ENCODE measurements around the gene CEP89. TPM values are rescaled to one million over a fixed set of nuclear protein-coding genes. Genes with fewer than 3 reads are reported as not detected.

Gene CEP89
- total RNA-seq, 4 donors from 2014 or later, result 11.7 to 22.5 (median 17.5) TPM

- TF ChIP-seq CTCF (IDR thresholded peaks at IDR 0.05), result no peak
- TF ChIP-seq EP300 (IDR thresholded peaks at IDR 0.05), result no peak
- TF ChIP-seq POLR2A (IDR thresholded peaks at IDR 0.05), result no peak
- no peak for TF ChIP-seq POLR2AphosphoS5 (IDR thresholded peaks at IDR 0.05)
- Histone ChIP-seq H3K9me3 (no peaks in the 10 kb centered on the region), H3K4me1 (no peaks in the 10 kb centered on the region), H3K4me3 (no peak overlapping the region), H3K27me3 (no peaks in the 10 kb centered on the region), H3K27ac (no peak overlapping the region), H3K36me3 (peaks cover 52% of the 10 kb centered on the region)
- no peak for DNase-seq (ENCODE audit: low spot score in 2 of 2)
These were observed 62.5 kb downstream of the CEP89 start for GRCh38 chr19:32909257-32909656.

- Histone ChIP-seq H3K27ac (no peak overlapping the region), H3K9me3 (no peaks in the 10 kb centered on the region), H3K4me3 (no peak overlapping the region), H3K4me1 (no peaks in the 10 kb centered on the region), H3K27me3 (no peaks in the 10 kb centered on the region), H3K36me3 (peaks cover 46% of the 10 kb centered on the region)
- no peak for DNase-seq (ENCODE audit: low spot score in 2 of 2)
- TF ChIP-seq CTCF (IDR thresholded peaks at IDR 0.05), result no peak
- 75% methylated on average over 7 of the region's 7 CpGs for WGBS
These were observed 63.0 kb downstream of the CEP89 start for GRCh38 chr19:32908641-32909190.

GRCh38 chr19:32902448-32902847, 69.3 kb downstream of the CEP89 start:
- H3K9me3 ChIP-seq, result no peaks in the 10 kb centered on the region
- peaks cover 44% of the 10 kb centered on the region for H3K36me3 ChIP-seq
- WGBS, result 84% methylated on average over 7 of the region's 7 CpGs
- no peak for TF ChIP-seq POLR2AphosphoS5 (IDR thresholded peaks at IDR 0.05)
- TF ChIP-seq CTCF (IDR thresholded peaks at IDR 0.05), result no peak
- TF ChIP-seq POLR2A (IDR thresholded peaks at IDR 0.05), result no peak
- no peak for TF ChIP-seq EP300 (IDR thresholded peaks at IDR 0.05)
- H3K27me3 ChIP-seq, result no peaks in the 10 kb centered on the region
- H3K27ac ChIP-seq, result no peak overlapping the region
- H3K4me1 ChIP-seq, result no peaks in the 10 kb centered on the region
- DNase-seq (ENCODE audit: low spot score in 2 of 2), result no peak
- no peak overlapping the region for H3K4me3 ChIP-seq

- Histone ChIP-seq H3K4me1 (no peaks in the 10 kb centered on the region), H3K36me3 (peaks cover 39% of the 10 kb centered on the region), H3K27me3 (no peaks in the 10 kb centered on the region), H3K9me3 (no peaks in the 10 kb centered on the region), H3K4me3 (no peak overlapping the region), H3K27ac (no peak overlapping the region)
- TF ChIP-seq POLR2AphosphoS5 (IDR thresholded peaks at IDR 0.05) (no peak), CTCF (IDR thresholded peaks at IDR 0.05) (no peak), POLR2A (IDR thresholded peaks at IDR 0.05) (no peak), EP300 (IDR thresholded peaks at IDR 0.05) (no peak)
- DNase-seq (ENCODE audit: low spot score in 2 of 2), result no peak
- 93% methylated on average over 5 of the region's 5 CpGs for WGBS
These were observed 70.1 kb downstream of the CEP89 start for GRCh38 chr19:32901504-32902161.

- Histone ChIP-seq H3K4me3 (no peak overlapping the region), H3K4me1 (no peaks in the 10 kb centered on the region), H3K9me3 (peaks cover 8% of the 10 kb centered on the region), H3K27ac (no peak overlapping the region), H3K36me3 (peaks cover 42% of the 10 kb centered on the region), H3K27me3 (no peaks in the 10 kb centered on the region)
- no peak for DNase-seq (ENCODE audit: low spot score in 2 of 2)
- 96% methylated on average over 1 of the region's 1 CpG for WGBS
- TF ChIP-seq EP300 (IDR thresholded peaks at IDR 0.05) (no peak), CTCF (IDR thresholded peaks at IDR 0.05) (no peak), POLR2AphosphoS5 (IDR thresholded peaks at IDR 0.05) (no peak), POLR2A (IDR thresholded peaks at IDR 0.05) (no peak)
These were observed 75.1 kb downstream of the CEP89 start for GRCh38 chr19:32896516-32897214.
